Endothelial cell (in vitro differentiated cells): ENCODE data around the gene LRP1B. TPM values are rescaled to one million over a fixed set of nuclear protein-coding genes. Genes with fewer than 3 reads are reported as not detected.

Source experiments
- DNase-seq: peaks from one replicate; pipeline ENCODE4 v3.0.0; 2021; ENCODE audit warnings: low spot score
- H3K27ac Mint-ChIP-seq: one replicate; pipeline ENCODE4 v1.8.0; 2021; ENCODE audit warnings: mixed read lengths, inconsistent platforms; ENCODE audit not compliant: unreplicated experiment
- H3K27me3 Mint-ChIP-seq: one replicate; pipeline ENCODE4 v1.8.0; 2021; ENCODE audit warnings: mild to moderate bottlenecking, moderate library complexity, mixed read lengths, inconsistent platforms; ENCODE audit not compliant: unreplicated experiment
- H3K36me3 Mint-ChIP-seq: one replicate; pipeline ENCODE4 v1.8.0; 2021; ENCODE audit warnings: mild to moderate bottlenecking, low read depth, mixed read lengths, inconsistent platforms; ENCODE audit not compliant: unreplicated experiment
- H3K4me1 Mint-ChIP-seq: one replicate; pipeline ENCODE4 v1.8.0; 2021; ENCODE audit warnings: mild to moderate bottlenecking, mixed read lengths, inconsistent platforms; ENCODE audit not compliant: unreplicated experiment
- H3K4me3 Mint-ChIP-seq: one replicate; pipeline ENCODE4 v1.8.0; 2021; ENCODE audit warnings: mild to moderate bottlenecking, mixed read lengths, inconsistent platforms; ENCODE audit not compliant: unreplicated experiment
- H3K9me3 Mint-ChIP-seq: one replicate; pipeline ENCODE4 v1.8.0; 2021; ENCODE audit warnings: mixed read lengths, inconsistent platforms; ENCODE audit not compliant: unreplicated experiment
- CTCF ChIP-seq: fragments of 200-600 bp; sonication (generic); IDR thresholded peaks from one replicate; pipeline ENCODE4 v1.5.0; 2021; ENCODE audit warnings: antibody characterized with exemption; ENCODE audit not compliant: unreplicated experiment
- total RNA-seq: library from RNA; stranded (reverse); fragmentation: NEBNext Ultra II Directional; extraction: Animal tissue kit (Norgen Biotek cat#: 25700); gene quantifications from one replicate; pipeline ENCODE4 v1.2.1, GENCODE V29; 2021; ENCODE audit not compliant: unreplicated experiment

The LRP1B gene
- total RNA-seq, 1 donor from 2014 or later: 1.4 TPM

DNA sequence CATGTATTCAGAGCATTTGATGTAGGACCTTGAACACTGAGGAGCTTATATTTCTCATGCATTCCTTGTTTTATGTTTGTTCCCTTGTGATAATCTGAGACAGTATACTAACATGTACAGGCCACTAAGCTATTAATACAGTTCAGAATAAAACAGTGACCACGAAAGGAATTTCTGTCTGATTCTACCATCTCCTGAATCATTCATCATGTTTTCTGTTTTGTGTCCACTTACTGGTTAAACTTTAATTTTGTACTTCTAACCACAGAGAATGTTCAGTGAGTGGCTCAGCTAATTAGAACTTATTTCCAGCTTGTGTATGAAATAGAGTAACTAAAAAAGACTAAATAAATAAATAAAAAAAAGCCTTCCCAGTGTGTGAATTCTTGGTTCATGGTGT, 110.4 kb downstream of the LRP1B start:
- Mint-ChIP-seq H3K27me3 (no peaks in the 10 kb centered on the region), H3K4me1 (no peaks in the 10 kb centered on the region), H3K27ac (no peak overlapping the region), H3K36me3 (no peaks in the 10 kb centered on the region), H3K4me3 (no peak overlapping the region), H3K9me3 (no peaks in the 10 kb centered on the region)
- no peak for TF ChIP-seq CTCF
- no peak for DNase-seq

- no peak for DNase-seq
- H3K36me3 Mint-ChIP-seq: no peaks in the 10 kb centered on the region
- H3K4me1 Mint-ChIP-seq: no peaks in the 10 kb centered on the region
- no peaks in the 10 kb centered on the region for H3K27me3 Mint-ChIP-seq
- no peak overlapping the region for H3K27ac Mint-ChIP-seq
- H3K9me3 Mint-ChIP-seq: no peaks in the 10 kb centered on the region
- no peak overlapping the region for H3K4me3 Mint-ChIP-seq
- TF ChIP-seq CTCF: no peak
Measured at GRCh38 chr2:142014536-142014935, 116.3 kb downstream of the LRP1B start.

DNA sequence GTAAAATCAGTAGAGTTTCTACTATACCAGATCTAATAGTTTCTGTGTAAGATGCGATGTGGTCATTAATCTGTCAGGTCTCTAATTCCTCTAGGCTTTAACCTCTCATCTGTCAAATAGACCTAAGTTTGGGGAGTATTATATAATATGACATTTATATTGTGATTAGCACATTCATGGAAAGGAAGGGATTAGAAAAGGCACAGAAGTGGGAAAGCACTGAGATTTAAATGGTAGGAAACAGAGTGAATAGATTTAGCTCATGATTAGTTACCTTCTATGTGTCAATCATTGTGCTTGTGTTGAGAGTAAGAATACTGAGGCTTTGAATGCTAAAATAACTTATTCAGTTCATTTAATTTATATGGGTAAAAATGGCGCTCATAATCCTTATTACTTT, 118.0 kb downstream of the LRP1B start:
- no peaks in the 10 kb centered on the region for H3K36me3 Mint-ChIP-seq
- no peaks in the 10 kb centered on the region for H3K9me3 Mint-ChIP-seq
- H3K27ac Mint-ChIP-seq: no peak overlapping the region
- DNase-seq: no peak
- H3K4me1 Mint-ChIP-seq: no peaks in the 10 kb centered on the region
- H3K27me3 Mint-ChIP-seq: no peaks in the 10 kb centered on the region
- H3K4me3 Mint-ChIP-seq: no peak overlapping the region
- no peak for TF ChIP-seq CTCF

- Mint-ChIP-seq H3K27ac (no peak overlapping the region), H3K4me3 (no peak overlapping the region), H3K27me3 (no peaks in the 10 kb centered on the region), H3K4me1 (no peaks in the 10 kb centered on the region), H3K36me3 (no peaks in the 10 kb centered on the region), H3K9me3 (no peaks in the 10 kb centered on the region)
- no peak for DNase-seq
- TF ChIP-seq CTCF: no peak
Measured at GRCh38 chr2:142010477-142011270, 120.1 kb downstream of the LRP1B start.

- no peak overlapping the region for H3K4me3 Mint-ChIP-seq
- no peaks in the 10 kb centered on the region for H3K36me3 Mint-ChIP-seq
- H3K4me1 Mint-ChIP-seq: no peaks in the 10 kb centered on the region
- H3K9me3 Mint-ChIP-seq: no peaks in the 10 kb centered on the region
- no peak for TF ChIP-seq CTCF
- no peak for DNase-seq
- H3K27ac Mint-ChIP-seq: no peak overlapping the region
- no peaks in the 10 kb centered on the region for H3K27me3 Mint-ChIP-seq
Measured at GRCh38 chr2:142008135-142008744, 122.6 kb downstream of the LRP1B start.
